Activated CD4-positive, CD25-positive, alpha-beta regulatory T cell treated with anti-CD3 and anti-CD28 coated beads, Interleukin-2, amount 50 U/mL, for 16 hours (primary cell): ENCODE results near the gene MYO1D.

Source experiments
- DNase-seq: peaks from one replicate; pipeline ENCODE4 v3.0.0-alpha.2; 2020; ENCODE audit warnings: low read depth, low spot score

Gene MYO1D

GRCh38 chr17:32819035-32819434 is 57.9 kb downstream of the MYO1D start:
- no peak for DNase-seq

- DNase-seq, result no peak
Observed at GRCh38 chr17:32815460-32815859, 61.5 kb downstream of the MYO1D start.

DNA sequence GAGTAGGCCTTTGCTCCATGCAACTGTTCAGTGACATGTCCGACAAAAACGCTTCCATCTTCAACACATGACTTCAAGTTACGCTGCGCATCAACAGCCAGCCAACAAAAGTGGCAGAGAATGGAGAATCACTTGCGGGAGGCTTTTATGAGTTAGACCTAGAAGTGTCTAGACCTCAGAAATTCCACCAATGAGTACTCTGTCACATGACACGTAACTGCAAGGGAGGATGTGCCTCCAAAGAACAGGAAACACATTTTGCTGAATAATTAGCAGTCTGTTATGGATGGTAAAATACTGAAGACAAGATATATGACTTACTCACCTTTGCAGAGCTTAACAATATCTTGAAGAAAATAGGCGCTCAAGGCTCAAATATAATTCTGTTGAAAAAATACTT is 62.1 kb downstream of the MYO1D start:
- DNase-seq, result no peak

DNA sequence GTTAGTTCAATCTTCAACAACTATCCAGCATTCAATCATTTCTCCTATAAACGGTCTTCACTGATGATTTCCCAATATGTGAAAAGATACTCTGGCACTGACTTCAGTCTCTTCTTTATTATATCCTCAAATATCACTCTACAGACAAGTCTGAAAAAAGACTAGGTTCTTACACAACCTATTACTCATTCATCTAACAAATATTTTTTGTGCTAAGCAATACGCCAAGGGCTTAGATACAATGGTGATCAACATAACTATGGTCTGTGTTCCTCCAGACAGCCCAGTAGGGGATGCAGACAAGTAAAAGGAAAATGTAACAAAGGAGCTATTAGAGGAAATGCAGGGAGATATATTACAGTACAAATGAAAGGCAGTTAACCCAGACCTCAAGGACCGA is 63.9 kb downstream of the MYO1D start:
- DNase-seq, result no peak

DNA sequence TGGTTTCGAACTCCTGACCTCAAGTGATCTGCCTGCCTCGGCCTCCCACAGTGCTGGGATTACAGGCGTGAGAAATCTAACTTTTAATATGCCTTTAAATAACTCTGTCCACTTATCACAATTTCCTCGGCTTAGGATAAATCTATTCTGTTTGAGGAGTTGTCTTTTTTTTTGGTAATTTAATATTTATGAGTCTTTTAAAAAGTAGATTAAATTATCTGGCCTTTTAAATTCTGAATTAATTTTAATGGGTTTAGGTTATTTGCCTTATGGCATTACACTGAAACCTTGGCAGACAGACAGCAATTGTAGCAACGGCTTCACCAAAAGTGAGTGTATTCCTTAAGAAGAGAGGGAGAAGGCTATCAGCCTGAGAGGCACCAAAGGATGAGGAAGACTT is 66.2 kb downstream of the MYO1D start:
- no peak for DNase-seq

GRCh38 chr17:32807577-32807976 is 69.3 kb downstream of the MYO1D start:
- DNase-seq, result no peak

GRCh38 chr17:32806646-32807045 is 70.3 kb downstream of the MYO1D start:
- DNase-seq, result no peak

GRCh38 chr17:32805029-32805976 is 71.6 kb downstream of the MYO1D start:
- DNase-seq, result no peak

GRCh38 chr17:32803544-32803943 is 73.4 kb downstream of the MYO1D start:
- no peak for DNase-seq

- no peak for DNase-seq
Observed at GRCh38 chr17:32802306-32802705, 74.6 kb downstream of the MYO1D start.

GRCh38 chr17:32801641-32802040 is 75.3 kb downstream of the MYO1D start:
- no peak for DNase-seq

GRCh38 chr17:32801193-32801592 is 75.7 kb downstream of the MYO1D start:
- DNase-seq, result no peak

GRCh38 chr17:32798938-32799337 is 78.0 kb downstream of the MYO1D start:
- no peak for DNase-seq

DNA sequence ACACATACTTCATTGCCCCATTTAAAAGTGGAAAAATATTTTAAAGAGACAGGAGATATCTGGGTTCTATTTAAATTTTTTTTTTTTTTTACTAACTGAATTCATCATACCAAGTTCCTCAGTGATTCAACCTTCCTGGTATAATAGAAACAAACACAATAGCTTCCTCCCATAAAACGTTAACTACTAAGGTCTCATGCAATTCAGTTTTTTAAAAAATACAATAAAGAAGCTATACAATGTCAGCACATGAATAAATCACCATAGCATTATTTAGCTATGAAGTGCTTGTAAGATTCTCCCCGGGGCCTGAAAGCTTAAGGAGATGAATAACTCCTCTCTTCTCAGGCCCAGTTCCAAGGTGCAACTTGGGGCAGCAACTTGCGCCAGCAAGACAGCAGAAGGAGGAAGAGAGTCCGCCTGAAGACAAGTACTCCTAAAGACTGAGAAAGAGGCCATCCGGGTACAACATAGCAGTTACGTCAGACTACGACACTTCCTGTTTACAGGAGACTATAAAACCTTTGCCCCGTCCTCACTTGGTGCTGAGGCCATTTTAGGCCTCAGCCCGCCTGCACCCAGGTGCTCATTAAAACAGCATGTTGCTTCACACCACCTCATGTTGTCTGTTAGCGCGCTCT is 81.5 kb downstream of the MYO1D start:
- DNase-seq, result no peak

DNA sequence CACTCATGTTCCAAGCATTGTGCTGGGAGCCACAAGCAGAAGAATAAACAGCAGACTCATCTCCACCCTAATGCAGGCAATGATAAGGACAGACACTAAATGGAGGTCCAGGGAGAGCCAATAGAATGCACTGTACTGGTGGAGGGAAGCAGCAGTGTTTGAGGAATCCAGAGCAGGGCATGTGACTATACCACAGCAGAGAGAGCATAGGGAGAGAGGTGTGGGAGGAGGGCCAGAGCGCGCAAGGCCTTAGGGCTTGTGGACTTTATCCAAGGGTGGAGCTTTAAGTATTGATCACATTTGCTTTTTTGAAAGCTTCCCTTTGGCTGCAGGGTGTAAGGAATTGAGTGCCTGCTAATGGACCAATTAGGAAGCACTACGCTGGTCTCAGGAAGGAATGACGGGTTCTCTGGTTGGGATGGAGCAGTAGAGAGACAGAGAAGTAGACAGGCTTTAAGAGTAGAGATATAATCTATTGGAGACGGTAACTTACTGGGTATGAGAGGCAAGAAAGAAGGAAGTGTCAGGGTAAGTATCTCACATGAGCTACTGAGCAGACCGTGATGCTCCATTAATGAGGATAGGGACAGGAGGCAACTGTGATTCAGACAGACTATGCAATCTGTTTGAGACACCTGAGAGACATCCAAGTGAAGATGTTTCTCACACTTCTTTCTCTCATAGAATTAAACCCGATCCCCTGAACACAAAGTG is 82.2 kb downstream of the MYO1D start:
- no peak for DNase-seq

- no peak for DNase-seq
Observed at GRCh38 chr17:32793841-32794240, 83.1 kb downstream of the MYO1D start.

GRCh38 chr17:32792207-32792606 is 84.7 kb downstream of the MYO1D start:
- no peak for DNase-seq

GRCh38 chr17:32786169-32786568 is 90.8 kb downstream of the MYO1D start:
- no peak for DNase-seq

GRCh38 chr17:32784113-32784512 is 92.8 kb downstream of the MYO1D start:
- no peak for DNase-seq

GRCh38 chr17:32783602-32784001 is 93.3 kb downstream of the MYO1D start:
- no peak for DNase-seq

DNA sequence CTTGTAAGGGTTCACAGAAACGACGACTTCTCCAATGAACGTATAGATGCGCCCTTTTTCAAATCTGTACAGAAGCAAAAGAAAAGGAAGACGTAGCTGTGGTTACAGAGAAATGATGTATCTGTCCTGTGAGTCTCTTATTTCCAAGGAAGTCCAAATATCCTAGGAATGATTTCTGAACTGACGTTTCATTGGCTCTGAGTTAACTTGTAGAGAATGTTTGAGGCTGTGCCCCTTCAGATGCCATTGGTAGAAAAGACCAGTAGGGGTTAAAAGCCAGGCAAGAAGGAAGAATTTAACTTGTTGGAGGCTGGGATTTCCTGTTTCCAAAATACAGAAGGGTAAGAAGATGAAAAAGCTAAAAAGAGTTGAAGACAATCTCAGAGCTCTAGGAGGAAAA is 96.2 kb downstream of the MYO1D start:
- DNase-seq, result no peak

DNA sequence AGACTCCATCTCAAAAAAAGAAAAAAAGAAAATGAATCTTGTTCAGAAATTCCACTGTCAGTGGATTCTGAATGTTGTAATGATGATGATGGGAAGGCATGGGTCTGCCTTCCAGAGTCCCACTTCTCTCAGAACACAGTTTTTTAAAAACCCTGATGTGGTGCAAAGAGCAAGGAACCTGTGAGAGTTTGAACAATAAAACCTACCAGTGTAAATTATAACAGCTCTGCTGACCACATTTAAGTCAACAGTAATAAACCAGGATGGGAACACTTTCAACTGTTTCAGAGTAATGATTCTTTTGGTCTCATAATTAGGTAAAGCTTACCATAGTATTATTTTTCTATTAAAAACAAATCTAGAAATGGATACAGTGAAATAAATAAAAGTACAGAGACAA is 99.0 kb downstream of the MYO1D start:
- DNase-seq, result no peak
